HG02571 (cell line): Measurements from ENCODE around the gene CAMTA1.

Source experiments
- ATAC-seq: cut with Tn5 transposase; IDR thresholded peaks from one replicate; pipeline ENCODE4 v1.9.1; 2021; ENCODE audit warnings: mild to moderate bottlenecking, moderate library complexity; ENCODE audit not compliant: unreplicated experiment

Gene CAMTA1

DNA sequence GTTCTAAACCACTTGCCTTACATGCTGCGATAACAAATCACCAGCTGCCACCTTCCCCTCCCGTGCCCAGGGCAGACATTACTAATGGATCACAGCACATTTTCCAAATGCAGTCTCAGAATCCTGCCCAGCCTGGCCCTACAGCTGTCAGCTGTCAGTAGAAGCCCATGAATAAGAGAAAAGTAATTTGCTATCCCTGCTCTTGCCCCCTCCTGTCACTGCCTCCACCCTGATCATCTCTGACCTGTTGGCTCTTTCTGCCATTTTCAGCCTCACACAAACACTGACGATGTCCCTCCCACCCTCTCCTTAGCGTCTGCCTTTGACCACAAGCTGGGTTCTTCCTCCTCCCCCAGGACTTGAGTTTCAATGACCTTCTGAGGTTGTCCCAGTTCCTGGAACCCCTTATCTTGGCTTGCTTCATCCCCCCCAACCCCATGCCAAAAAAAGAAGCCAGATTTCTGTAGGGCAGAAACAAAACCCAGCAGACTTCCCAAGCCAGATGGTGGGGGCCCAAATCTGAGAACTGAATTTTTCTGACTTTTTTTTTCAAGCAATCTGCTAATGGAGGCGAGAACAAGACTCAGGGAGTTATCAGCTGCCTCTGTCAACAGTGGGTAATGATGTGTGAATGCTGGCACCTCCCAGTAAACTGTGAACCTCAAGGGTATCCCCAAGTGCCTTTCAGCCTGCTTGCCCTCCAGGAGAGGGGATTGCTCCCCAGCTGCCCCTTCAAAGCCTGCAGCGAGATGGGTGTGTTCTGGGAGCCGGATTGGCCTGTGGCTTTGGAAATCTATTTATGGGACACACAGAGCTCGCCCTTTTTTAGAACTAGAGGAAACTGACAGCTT, 769.4 kb downstream of the CAMTA1 start:
- ATAC-seq, result no peak

DNA sequence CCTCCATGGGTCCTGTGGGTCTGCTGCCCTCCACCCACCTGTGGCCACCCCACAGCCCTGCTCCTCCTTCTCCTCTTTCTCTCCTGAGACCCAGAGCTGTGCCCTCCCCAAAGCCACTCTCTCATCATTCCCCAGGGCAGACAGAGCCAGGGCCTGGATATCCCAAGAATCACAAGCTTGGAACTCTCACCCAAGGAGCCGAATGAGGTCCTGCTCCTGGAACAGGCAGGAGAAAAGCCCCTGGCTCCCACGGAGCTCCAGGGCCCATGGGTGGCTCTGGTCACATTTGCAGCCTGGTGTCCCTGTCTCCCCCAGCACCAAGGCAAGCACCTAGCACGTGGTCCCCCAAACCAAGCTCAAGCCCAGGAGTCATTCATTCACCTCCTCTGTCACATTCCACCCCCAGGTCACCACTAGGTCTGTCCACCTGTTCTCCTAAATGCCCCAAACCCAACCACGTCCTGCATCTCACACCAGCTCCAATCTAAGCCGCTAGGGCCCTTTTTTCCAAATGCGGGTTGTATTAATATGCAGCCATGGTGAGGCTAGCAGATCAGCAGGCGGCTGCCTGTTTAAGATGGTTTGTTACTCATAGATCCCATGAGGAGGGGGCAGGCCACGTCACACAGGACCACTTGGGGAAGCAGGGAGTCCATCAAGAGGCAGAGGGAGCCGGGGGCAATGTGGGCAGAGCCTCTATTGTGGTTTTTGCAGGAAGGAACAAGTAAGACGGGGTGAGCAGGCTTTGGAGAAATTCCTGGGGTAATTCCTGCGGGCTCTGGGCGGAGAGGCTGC, 770.3 kb downstream of the CAMTA1 start:
- ATAC-seq, result no peak

GRCh38 chr1:7557301-7557891, 772.1 kb downstream of the CAMTA1 start:
- ATAC-seq, result no peak

DNA sequence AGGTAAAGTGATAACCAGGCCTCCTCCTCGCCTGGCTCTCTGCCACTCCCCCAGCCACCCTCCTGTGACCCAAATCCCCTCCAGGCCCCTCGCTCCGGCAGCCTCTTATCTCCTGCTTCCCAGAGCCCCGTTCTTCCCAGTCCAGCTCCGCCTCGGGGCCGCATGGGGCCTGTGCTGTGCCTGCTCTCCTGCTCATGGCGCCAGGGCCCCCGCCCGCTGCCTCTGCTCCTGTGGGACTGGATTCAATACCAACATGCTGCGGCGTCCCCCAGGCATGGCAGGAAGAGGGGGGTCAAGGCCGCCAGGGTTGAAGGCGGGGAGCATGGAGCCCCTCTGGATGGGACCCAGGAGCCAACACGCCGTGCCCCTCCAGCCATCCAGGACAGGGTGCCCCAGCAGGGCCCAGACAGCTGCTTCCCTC, 772.8 kb downstream of the CAMTA1 start:
- ATAC-seq, result no peak

DNA sequence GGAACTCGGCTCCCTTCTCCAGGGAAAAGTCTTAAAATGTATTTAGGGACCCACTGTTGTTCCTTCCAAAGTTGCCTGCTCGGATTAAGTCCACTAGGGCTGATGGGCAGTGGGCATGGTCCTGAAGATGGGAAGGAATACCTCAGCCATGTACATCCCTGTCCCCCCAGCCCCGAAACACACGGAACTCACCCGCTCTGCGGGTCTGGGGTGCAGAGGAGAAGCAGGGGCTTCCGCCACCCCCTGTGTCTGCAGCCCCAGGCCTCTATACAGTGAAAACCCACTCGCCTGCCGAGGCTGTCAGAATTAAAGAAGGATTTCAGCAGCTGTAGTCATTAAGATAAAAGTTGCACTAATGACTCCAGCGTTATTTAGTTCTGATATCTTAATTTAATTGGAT, 773.2 kb downstream of the CAMTA1 start:
- no peak for ATAC-seq

DNA sequence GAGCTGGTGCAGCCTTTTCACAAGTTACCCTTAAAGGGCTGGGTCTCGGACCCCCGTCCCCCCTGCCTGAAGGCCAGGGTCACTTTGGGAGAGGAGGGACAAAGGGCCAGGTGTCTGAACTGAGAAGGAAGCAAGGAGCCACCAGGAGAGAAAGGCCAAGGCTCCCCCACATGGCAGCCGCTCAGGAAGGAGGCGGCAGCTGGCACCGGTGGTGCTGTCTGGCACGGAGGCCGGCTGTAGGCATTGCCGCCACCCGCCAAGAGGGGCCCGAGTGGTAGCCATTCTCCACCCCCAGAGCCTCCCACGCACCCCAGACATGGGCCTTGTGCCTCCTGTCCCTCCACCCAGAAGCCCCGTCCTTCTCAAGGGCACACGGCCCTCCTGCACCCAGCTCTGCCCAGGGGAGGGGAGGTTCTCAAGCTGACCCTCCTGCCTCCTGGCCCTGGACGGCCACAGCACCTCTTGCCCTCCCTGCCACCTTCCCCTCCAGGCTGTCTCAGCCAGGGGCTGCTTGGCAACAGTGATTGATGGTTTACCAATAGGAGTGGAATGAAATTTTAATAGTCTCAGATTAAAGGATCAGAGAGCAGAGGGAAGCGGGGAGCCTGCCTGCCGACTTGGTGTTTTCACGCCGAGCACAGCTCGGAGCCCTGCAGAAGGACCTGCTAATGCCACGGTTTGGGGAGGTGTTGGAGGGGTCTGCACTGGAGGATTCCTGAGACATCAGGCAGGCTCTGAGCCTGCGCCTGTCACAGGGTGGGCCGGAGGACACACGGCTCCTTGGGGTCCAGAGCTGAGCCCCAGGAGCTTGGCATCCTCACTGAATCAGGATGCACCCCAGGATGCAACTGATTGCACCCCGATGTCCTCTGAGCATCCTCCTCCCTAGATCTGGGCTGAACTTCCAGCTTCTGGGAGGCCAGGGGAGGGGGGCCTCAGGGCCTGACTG, 773.9 kb downstream of the CAMTA1 start:
- ATAC-seq, result no peak

GRCh38 chr1:7560128-7560527, 774.9 kb downstream of the CAMTA1 start:
- ATAC-seq, result no peak

DNA sequence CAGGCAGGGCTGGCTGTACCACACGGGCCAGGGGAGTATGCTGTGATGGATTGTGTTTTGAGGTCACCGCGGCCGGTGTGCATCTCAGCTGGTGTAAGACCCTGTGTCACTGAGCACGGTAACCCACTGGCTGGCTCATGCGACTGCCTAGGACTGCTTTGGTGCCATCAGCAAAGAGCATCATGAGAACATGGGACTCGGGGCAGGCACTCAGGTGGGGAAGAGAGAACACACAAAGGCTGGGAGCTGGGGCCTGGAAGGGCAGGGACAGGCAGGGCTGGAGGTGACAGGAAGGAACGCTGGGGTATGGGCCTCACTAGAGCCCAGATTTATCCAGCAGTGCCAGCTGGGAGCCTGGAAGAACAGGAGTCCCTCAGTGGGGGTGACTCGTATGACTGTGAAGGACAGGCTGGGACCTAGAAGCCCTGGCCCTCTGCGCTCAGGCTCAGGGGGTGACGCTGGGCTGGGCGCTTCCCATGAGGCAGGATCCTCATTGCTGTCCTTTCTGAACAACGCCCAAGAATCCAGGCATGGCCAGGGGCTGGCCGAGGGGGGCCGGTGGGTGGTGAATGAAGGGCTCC, 775.4 kb downstream of the CAMTA1 start:
- ATAC-seq, result no peak

GRCh38 chr1:7561331-7561921, 776.2 kb downstream of the CAMTA1 start:
- ATAC-seq, result no peak

DNA sequence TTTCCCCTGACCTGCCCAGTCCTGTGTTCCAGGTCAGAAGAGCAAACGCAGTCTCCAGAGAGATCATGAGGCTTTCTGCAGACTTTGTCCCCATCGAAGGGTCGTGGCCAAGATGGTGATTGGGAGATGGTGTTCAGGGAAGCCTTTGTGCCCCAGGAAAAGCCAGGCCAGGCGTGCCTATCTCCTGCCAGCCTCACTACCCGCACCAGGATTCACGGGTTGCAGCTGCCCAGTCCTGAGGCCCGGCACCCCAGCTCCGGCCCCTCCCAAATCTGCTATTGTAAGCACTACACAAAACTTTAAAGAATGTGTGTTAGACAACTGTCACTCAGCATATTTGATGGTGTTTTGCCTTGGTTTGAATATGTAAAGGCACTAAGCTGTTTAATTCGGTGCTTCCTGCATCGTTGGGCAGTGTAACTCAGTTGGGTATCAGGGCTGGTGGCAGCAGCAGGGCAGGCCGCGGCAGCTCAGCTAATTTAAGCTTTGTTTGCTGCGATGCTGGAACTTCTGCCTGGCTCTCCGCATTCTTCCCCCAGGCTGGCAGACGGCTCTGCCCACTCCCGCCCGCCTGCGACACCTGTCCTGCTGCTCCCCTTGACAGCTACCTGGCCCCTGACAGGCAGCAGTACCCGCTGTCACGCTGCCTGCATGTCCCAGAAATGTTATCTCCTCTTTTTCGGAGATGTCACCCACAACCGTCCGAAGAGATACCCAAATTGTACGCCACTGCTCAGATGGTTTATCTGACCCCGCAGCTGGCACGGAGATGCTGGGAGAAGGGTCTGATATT, 776.9 kb downstream of the CAMTA1 start:
- ATAC-seq, result no peak

GRCh38 chr1:7562729-7563605, 777.7 kb downstream of the CAMTA1 start:
- ATAC-seq, result no peak

DNA sequence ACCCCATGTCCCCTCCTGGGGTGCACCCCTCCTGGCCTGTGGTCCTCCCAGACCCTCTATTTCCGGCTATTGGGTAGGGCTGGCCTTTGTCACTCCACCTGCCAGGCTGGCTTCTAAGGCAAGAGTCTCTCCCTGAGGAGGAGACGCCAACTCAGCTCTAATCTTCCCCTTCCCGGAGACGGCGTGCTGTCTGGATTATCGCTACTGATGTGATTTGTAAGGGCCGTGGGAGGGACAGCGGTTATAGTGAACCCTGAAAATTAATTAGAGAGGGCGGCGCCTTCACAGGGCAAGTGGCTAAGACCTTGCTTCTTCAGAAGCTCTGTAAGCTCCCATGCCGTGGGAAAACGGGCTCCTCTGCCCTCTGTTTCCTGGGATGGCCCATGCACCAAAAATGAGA, 778.9 kb downstream of the CAMTA1 start:
- ATAC-seq, result no peak

DNA sequence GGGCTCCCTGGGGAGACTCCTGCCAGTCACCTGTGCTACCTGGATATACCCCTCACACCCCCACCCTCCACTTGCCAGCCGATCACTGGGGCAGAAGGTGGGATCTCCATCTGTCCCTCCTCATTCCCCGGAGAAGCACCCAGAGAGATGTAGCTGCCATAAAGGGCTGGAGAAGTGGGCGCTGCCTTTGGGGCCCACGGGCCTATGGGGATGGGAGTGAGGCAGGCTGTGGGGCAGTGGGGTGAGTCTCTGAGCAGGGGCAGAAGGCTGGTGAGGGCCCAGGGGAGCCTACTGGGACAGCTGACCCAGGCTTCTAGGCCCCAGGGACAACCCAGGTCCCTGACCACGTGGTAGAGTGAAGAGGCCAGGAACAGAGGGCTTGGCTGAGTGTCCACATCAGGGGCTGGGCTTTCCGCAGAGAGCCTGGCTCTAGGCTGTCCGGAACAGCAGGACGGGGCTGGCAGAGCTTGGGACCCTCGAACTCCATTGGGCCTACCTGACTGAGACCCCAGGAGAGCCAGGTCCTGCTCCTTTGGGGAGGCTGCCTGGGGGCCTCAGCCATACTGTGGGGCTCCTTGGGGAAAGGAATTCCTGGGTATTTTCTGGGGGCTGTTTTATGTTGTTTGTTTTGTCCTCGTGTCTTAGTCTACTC, 780.0 kb downstream of the CAMTA1 start:
- no peak for ATAC-seq

GRCh38 chr1:7566417-7567375, 781.4 kb downstream of the CAMTA1 start:
- no peak for ATAC-seq

DNA sequence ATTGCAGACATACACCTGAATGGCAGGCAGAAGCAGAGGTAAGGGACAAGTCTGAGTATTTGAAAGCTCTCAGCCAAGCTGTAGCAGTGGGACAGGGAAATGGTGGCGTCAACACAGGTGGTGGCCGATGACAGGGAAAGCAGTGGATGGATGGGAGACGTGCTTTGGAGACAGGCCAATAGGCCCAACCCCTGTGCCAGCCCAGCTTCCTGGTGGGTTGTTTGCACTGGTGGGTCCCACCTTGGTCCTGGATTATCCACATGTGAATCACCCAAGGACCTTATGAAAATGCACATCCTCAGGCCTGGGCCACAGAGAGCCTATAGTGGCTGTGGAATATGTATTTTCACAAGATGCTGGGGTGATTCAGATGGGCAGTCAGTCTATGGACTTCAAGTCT, 782.1 kb downstream of the CAMTA1 start:
- ATAC-seq, result no peak

DNA sequence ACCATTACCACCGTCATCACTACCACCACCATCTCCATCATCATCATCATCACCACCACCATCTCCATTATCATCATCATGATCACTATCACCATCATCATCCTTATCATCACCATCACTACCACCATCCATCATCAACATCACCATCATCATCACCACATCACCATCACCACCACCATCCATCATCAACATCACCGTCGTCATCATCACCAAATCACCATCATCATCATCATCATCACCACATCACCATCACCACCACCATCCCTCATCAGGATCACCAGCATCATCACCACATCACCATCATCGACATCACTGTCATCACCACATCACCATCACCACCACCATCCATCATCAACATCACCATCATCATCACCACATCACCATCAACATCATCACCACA, 782.8 kb downstream of the CAMTA1 start:
- no peak for ATAC-seq
